HG03354 (cell line): Measurements from ENCODE around the gene JOSD1.

Source experiments
- ATAC-seq: cut with Tn5 transposase; IDR thresholded peaks from one replicate; pipeline ENCODE4 v1.9.1; 2021; ENCODE audit warnings: mild to moderate bottlenecking; ENCODE audit not compliant: unreplicated experiment, poor library complexity, severe bottlenecking

JOSD1 gene

DNA sequence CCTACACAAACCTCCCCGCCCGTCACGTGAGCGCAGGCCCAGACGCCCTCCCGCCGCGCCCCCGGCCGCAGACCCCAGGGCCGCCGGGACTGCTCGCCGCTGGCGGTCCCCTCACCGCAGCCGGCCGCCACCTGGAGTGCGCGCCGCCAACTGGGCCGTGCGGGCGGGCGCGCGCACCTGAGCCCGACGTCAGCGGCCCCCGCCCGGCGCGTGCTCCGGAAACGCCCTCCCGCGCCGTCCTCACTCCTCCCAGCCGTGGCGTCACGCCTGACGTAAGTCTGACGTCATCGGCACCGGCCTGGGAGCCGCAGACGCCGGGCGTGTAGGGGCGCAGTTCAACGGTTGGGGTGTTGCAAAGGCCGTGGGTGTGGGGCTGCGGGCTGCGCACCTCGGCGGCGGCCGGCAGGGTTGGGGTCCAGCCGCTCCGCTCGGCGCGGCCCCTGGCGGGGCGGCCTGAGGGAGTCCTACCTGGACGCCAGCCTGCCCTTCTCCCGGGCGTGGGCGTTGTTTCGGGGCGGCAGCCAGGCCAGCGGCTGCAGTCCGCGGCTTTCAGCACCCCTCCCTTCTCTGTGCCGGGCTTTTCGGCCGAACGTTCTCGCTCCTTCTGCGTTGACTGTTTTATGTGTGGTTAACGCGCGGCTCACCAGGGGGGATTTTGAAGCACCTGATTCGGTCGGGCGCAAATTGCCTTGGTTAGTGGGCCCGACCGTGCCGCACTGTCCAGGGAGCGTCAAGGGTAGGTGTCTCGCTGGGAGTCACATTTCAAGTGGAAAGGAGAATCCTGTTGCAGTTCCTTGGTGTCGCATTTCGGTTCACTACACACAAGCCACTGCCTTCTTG lies at the start of gene JOSD1:
JOSD1 (minus strand) TSS at position 155 of the 840 bp plus-strand sequence. CDS start 956 bp downstream, outside the sequence.
- ATAC-seq: peak; percentile 41

DNA sequence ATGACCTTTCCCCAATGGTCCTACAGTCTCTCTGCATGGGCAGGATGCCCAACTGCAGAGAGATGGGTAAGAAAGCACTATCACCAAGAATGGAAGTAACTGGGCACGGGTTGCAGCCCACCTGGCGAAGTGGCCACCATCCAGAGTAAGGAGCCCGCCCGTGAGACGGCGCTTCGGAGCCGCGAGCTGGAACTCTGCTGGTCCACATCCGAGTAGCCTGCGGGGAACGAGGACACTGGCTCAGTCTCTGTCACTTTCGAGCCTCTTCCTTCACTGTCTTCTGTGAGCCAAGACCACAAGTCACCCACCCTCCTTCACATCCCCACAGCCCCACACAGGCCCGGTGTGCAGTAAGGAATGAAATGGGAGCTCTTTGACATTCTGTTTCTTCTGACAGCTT lies 49.4 kb upstream of the JOSD1 start:
- ATAC-seq: no peak

DNA sequence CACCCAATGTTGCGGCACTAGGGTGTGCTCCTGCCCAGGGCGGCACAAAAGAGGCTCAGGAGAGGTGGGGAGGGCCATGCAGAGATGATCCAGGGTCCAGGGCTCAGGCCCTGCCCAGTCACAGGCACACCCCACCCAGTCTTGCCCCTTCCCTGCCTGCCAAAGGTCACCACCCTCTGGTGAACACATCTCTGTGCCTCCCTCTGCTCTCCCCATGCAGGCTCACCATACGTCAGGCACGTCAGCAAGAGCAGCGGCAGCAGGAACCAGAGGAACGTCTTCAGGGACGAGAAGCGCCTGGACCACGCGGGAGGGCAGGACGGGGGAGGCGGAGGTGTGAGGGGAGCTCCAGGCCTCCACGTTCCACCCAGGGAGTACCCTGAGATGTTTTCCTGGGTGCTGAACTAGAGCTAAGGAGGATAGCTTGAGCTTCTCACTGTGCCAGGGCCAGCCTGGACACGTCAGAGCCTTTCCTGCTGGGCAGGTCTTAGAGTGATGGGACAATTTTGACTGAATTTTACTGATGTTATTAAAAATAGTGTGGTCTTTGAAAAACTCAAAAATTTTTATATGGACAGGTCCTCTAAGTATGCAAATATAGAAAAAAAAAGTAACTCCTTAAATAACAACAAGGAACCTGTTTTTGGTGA lies 47.9 kb upstream of the JOSD1 start:
- ATAC-seq: no peak

DNA sequence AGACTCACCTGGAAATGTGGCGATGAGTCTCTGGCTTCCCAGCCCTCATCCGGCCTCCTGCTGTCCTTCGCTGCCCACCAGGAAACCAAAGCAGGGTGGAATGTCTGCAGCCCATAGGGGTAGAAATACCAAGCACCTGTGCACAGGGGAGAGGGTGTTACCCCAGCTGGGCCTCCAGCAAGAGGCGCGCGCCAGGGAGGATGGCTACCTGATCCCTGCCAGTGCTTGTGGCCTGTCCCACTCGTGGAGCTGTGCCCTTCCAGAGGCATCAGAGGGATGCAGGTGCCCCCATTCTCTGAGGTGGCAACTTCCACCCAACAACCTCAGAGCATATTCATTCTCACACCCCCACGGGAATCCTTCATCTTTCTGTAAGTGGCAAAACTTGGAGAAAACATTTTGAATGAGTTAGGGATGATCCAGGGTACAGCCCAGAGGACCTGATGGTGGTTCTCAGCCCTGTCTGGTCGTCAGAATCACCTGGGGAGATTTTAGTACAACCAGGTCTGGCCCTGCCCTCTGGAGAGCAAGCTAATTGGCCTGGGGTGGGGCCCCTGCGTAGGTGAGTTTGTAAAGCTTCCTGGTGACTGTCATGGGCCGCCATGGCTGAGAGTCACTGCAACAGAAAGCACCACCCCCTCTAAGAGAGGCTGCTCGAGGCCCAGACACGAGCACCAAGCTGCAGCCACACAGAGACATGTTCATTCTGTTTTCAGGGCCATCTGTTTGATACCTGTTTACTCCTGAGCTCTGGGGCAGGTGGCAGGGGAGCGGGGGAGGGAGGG lies 45.1 kb upstream of the JOSD1 start:
- ATAC-seq: no peak

DNA sequence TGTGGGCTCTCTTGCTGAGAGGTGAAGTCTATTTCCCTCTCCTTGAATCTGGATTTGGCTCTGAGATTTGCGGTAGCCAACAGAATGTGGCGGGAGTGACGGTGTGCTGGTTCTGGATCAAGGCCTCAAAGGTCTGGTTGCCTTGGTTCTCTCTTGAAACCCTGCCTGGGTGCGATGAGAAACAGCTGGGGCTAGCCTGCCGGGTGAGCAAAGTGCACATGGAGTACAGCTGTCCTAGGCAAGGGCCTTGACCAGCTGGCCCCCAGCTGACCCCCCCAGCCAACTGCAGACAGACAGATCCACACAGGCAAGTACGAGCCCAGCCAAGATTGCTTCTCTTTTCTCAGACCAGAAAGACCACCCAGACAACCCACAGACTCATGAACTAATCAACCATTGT lies 44.2 kb upstream of the JOSD1 start:
- no peak for ATAC-seq

DNA sequence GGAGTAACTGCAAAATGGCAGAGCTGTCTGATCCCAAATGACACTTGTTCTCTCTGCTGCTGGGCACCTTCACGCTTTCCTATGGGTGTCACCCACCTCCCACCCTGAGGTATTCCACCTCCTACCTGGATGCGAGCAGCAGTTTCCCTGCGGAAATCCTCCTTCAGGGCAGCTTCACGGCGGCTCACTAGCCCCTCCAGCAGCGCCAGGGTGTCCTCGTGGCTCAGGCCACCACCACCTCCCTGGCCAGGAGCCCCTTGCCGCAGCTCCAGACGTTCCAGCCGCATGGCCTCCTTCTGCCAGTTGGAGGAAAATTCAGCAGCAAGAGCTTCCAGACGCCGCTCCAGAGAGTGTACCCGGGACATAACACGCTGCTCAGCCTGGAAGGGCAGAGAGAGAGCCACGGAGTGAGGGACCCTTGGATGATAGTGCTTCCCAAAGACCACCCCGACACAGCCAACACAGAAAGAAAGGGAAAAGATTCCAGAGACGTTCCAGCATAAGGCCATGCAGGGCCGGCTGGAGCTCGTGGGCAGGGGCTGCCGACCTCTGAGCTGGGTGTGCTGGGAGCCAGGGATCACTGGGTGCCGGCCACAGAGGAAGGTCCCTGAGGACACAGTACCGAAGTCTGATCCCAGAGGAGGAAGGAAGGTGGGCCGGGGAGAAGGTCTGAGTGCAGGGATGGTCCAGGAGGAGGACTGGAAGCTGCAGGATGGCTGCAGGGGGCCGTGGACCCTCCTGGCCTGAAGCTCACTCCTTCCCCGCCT lies 41.6 kb upstream of the JOSD1 start:
- no peak for ATAC-seq

DNA sequence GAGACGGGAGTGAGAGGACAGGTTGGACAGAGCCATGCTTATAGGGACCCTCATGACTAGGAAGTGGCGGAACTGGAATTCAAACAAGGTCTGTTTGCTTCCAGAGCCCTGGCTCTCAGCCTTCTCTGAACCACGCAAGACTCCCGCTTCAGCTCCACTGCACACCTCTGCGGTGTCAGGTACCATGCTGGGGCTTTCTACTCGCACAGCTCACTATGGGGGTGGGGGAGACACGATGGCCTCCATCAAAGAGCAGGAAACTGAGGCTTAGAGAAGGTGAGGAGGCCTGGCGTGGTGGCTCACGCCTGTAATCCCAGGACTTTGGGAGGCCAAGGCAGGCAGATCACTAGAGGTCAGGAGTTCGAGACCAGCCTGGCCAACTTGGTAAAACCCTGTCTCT lies 40.8 kb upstream of the JOSD1 start:
- ATAC-seq: no peak

DNA sequence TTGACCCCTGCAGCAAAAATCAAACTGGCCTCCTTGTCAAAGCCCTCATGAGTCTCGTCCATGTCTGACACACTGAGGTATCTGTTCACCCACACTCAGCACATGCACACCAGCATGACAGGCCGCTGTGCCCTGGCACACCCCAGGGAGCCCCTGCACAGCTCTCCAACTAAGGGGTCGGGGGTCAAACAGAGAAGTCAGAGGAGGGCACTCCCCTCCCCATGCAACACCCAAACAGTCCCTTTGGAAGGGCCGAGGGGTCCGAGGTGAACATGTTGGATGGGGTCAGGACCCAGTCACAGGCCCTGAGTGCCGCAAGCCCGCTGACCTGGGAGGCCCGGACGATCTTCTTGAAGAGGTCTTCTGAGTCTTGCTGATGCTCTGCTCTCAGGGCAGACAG lies 40.4 kb upstream of the JOSD1 start:
- no peak for ATAC-seq

DNA sequence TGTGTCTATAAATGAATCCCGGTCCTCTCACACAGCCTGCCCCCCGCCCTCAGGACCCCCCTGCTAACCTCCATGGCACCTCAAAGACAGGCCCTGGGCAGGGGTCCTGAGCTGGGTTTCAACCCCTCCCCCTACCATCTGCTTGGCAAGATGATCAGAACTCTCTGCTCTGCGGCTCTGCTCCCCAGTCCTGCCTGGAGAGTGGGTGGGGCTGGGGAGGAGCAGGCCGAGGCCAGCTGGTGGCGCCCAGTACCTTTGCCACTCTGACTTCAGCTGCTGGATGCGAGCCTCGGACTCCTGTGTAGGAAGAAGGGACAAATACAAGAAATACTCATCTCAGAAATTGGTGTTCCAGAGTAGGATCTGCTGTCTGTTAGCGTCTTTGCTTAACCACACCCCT lies 40.0 kb upstream of the JOSD1 start:
- ATAC-seq: no peak

DNA sequence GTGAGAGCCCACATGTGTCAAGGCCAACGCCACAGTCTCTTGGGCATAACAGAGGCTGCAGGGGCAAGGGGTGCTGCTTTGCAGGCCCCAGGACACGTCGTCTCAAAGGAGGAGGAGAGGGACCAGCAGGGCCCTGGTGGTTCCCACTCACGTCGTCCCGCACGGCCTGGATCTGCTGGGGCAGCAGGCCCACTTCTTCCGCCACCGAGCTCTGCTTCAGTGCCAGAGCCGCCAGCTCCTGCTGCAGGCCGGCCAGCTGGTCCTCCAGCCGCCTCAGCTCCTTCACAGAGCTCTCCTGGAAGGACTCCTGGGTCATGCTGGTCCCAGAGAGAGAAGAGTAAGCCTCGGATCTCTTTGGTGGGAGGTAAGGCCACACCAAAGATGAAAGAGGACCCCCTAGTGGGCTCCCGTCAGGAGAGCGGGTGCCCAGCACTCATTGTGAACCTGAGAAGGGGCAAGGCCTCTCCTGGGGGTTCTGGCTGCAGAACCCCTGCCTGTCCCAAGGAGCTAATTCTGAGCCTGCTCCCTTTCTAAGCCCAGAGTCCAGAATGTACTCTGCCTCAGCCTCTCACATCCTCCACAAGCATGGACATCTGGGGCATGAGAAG lies 39.5 kb upstream of the JOSD1 start:
- ATAC-seq: no peak

DNA sequence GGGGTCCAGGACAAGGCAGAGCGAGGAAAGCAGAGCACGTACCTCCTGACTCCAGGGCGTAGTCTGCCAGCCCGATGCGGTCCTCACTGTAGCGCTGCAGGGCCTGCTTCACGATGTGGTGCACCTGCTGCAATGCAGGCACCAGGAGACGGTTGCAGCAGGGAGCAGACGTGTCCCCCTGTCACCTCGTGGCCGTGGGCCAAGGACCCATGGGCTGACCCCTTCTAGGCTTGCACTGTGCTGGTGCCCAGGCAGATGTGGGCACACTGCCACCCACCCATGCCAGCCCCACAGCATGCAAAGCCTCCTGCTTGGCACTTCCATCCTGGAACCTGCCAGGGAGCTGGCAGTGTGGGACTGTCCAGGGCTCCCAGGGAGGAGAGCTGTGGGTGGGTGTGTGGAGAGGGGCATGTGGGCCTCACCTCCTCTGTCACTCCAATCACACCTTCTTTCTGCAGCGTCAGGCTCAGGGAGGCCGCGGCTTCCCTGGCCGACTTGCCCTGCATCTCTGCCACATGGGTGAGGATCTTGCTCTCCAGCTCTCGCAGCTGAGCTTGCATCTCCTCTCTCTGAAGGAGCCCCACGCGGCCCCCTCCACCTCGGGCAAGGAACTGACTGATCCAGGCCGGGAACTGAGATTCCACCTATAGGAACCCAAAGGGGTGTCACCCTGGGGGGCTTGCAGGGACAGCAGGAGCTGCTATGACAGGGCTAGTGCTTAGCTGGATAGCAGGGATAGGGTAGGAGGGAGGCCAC lies 38.7 kb upstream of the JOSD1 start:
- ATAC-seq: no peak

DNA sequence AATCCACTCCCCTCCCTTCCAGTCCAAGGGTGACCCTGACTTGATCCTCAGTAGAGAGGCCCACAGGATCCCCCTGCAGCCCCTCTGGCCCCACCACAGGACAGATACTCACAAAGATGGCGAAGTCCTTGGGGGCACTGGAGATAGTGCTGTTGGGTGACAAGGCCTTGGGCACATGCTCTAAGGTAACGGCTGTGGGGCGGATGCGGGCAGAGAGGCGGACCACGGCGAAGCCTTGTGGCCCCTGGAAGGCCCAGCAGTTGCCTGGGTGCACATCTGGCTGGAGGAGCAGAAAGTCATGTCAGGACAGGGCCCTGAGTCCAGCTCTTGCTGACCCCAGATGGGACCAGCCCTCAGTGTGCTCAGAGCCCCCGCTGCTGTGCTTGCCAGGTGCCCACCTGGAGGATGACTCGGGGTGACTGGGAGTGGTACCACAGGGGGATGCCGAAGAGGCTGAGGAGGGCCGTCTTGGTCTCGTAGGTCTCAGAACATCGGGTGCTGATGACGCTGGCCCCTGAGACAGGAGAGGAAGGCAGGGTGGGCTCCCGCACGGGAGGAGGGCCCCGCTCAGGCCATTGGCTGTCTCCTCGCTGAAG lies 37.8 kb upstream of the JOSD1 start:
- no peak for ATAC-seq

DNA sequence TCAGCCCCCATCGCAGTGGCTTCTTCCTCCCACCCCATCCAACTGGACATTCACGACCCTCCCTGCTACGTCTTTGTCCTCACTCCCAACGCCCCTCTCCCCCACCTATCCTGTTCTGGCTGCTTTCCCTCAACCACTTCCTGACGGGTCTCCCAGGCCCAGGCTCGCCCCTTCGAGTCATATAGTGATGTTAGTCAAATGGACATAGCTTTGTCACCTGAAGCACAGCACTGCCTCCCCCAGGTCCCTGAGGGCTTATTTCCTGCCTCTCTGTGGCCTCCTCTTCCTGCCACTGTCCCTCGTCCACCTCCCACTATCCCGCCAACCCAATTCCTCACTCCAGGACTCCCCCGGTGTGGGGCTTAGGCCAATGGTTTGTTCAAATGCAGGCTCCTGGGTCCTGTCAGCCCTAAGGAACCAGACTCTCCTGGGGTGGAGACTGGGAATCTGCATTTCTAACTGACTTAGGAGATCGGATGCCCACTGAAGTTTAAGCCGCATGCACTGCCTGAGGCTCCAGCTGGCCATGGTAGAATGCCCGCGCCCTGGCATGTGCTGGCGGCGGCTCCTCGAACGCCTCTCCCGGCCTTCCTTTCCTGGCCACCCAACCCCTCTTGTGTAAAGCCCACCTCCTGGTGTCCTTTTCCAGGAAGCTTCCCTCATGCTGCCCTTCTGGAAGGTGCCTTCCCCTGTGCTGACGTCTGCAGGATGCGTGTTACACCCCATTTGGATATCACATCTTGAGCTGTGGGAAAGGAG lies 36.7 kb upstream of the JOSD1 start:
- ATAC-seq: no peak

DNA sequence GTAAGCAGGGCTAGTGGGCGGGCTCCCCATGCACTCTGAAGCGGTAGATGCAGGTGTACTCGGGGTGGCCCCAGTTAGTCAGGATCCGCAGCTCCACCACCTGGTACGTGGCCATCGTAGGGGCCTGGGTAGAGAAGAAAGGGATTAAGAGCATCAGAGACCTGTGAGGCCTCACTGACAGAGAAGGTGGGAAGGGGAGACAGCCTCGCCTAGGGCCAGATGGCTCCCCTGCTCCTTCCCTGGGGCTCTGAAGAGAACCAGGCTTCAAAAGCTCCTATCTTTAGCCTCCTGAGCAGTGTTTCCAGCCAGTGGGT lies 35.5 kb upstream of the JOSD1 start:
- no peak for ATAC-seq

DNA sequence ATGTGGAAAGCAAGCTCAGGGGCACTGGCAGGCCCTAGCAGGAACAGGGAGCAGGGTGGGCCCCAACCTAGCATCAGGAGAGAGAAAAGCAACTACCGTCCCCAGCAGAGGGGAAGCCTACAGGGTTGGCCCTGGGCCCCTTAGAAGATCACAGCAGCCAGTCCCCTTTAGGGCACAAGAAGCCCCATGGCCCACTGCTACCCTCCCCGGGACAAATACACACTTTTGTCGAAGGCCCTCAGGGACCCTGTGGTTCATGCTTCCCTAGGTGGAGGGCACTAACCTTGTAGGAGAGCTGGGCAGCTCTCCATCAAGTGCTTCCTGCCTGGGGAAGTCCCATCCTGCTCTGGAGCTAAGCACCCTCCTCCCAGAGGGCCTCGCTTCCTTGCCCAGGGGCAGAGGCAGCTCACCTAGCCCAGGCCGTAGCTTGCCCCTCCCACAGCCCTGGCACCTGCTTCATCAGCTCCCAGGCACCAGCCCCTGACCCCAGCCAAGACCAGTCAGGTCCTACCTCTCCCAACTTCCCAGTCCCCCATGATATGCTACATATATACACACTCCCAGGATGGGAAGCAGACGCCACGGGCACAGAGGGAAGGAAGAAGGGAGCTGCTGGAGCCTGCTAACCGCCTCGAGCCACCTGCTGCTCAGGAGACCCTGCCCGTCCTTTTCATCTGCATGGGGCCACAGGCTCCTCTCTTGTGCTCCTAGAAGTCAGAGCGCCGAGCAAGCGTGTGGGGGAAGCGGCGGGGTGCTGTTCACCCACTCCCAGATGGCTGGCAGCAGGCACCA lies 34.9 kb upstream of the JOSD1 start:
- ATAC-seq: no peak

DNA sequence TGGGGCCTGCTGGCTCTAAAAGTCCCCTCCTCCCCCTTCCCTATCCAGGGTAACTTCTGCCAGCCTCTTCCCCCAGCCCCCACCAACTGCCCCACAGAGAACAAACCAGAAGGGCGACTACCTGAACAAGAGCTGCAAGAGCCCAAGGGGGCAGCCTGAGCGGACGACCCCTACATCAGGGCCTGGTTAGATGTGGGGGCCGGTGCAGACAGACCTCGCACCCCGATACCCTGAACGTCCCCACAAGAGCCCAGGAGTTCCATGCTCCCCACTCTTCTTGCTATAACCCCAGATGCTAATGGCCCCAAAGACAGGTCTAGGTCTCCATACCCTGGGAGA lies 34.4 kb upstream of the JOSD1 start:
- no peak for ATAC-seq

DNA sequence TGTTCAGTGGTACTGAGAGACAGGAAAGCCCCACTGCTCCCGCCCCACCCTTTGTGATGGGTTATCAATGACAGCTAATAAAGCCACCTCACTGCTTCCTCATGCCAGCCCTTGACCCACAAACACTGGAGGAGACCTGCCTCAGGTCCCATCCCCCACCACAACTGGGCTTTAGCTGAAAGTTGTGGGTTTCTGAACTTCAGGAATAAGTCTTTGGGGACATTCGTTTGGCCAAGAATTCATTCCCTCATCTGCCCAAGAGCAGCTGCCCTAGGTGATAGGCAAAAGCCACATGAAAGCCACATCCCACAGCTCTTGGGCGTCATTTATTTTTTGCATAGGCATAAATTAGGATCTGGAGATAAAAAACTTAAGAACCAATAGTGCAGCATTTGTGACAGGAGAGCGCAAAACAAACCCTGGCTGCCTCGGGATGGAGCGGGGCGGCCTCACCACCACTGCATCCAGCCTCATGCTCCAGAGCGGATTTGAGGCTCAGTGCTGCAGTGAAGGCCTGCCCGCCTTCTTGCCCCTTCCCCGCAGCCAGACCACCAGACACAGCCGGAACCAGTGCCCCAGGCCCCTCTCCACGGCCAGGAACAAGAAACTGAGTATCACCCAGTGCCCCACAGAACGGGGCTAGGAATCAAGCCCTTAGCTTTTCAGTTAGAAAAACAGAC lies 33.8 kb upstream of the JOSD1 start:
- no peak for ATAC-seq
